Measurements from ENCODE around the gene ADGRD1.
"Not testable (repeated sequence)": the region's sequence is repeated elsewhere in the genome, so short reads cannot be mapped to it uniquely, and the experiment has no call there.

The ADGRD1 gene

GRCh38 chr12:130953771-130954543, at the start of gene ADGRD1:
ADGRD1 (plus strand) TSS chr12:130953907; CDS start chr12:130954466, 559 bp downstream.
- peak; percentile 88 for DNase-seq (ENCODE audit: low spot score)

GRCh38 chr12:130904064-130904463, 49.6 kb upstream of the ADGRD1 start:
- DNase-seq (ENCODE audit: low spot score): no peak

DNA sequence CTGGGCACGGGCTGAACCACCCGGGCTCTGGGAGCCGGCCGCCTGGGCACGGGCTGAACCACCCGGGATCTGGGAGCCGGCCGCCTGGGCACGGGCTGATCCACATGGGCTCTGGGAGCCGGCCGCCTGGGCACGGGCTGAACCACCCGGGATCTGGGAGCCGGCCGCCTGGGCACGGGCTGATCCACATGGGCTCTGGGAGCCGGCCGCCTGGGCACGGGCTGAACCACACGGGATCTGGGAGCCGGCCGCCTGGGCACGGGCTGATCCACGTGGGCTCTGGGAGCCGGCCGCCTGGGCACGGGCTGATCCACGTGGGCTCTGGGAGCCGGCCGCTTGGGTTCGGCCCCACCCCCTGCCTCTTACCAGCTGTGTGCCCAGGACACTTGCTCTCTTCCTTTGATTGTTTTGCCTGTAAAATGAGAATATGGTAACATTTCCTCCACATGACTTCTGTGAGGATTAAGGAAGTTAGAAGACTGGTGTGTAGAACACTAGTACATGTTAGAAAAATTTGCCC, 48.7 kb upstream of the ADGRD1 start:
- not testable (repeated sequence) for DNase-seq (ENCODE audit: low spot score)

DNA sequence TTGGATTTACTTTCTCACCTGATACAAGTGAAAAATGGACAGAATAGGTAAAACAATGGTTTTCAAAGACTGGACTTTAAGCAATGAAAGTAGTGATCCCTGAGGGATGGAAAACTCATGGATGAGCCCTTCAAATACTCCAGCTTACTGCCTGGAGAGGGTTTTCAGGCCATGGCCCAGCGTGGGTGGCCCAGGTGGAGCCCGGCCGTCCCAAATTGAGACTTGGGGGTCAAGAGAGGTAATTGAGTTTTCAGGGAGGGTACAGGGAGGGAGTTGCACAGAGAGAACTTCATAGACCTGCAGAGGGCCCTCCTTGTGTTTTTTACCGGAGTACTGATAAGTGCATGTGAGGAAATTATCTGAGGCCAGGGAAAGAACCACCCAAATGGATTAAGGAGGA, 44.6 kb upstream of the ADGRD1 start:
- no peak for DNase-seq (ENCODE audit: low spot score)

- no peak for DNase-seq (ENCODE audit: low spot score)
These were observed 42.5 kb upstream of the ADGRD1 start for GRCh38 chr12:130911193-130911592.

DNA sequence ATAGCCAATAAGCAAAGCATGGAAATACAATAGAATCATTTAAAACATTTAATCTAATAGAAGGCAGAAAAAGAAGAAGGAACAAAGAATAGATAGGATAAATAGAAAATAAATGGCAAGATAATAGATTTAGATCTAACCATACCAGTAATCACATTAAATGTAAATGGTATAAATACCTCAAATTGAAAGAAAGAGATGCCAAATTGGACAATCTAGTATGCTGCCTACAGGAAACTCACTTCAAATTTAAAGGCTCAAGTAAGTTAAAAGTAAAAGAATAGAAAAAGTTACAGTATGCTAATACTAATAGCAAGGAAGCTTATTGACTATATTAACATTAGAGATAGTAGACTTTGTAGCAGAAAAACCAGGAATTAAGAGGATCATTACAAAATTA, 41.8 kb upstream of the ADGRD1 start:
- no peak for DNase-seq (ENCODE audit: low spot score)

DNA sequence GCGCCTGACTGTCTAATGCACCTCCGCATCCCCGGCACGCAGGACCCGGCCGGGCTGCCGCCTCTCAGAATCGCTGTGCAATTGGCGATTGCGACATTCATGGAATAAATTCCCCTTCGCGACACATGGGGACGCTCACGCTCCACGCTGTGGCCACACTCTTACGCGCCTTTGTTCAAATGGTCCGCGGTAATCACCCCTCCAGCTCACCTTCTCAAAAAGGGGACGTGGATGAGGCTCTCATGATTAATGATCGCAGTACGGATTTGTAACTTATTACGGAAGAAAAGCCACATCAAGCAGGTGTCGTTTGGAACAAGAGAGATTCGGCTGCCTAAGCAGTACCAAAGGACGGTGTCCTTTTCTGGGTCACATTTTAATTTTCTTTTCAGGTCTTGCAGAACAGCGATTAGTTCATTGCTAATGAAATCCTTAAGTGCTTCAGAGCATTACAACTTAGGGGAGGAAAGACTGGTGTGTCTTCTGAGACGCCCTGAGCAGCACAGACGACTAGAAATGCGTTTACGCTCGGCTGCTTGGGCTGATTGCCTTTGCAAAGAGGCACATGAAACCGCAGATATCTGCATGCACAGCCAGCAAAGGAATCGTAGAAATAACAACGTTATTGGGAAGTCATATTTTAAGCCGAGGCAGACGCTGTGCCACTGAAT, 37.3 kb upstream of the ADGRD1 start:
- peak; percentile 86 for DNase-seq (ENCODE audit: low spot score)

DNA sequence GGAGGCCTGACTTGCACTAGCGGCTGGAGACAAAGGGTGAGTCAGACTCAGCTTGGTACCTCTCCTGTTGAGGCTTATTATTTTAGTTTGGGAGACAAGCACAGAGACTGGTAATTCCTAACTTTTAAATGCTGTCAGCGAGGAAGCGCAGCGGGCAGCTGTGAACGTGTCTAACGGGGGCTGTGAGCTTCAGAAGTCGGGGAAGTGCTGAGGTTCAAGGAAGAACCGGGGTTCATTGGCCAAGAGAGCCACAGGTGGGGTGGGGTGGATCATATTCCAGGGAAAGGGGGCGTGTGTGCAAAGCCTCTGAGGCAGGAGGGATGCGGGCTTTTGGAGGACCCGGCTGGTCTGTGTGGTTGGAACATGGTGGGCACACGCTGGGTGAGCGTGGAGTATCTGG, 36.1 kb upstream of the ADGRD1 start:
- DNase-seq (ENCODE audit: low spot score): no peak

GRCh38 chr12:130919086-130919485, 34.6 kb upstream of the ADGRD1 start:
- DNase-seq (ENCODE audit: low spot score): no peak

DNA sequence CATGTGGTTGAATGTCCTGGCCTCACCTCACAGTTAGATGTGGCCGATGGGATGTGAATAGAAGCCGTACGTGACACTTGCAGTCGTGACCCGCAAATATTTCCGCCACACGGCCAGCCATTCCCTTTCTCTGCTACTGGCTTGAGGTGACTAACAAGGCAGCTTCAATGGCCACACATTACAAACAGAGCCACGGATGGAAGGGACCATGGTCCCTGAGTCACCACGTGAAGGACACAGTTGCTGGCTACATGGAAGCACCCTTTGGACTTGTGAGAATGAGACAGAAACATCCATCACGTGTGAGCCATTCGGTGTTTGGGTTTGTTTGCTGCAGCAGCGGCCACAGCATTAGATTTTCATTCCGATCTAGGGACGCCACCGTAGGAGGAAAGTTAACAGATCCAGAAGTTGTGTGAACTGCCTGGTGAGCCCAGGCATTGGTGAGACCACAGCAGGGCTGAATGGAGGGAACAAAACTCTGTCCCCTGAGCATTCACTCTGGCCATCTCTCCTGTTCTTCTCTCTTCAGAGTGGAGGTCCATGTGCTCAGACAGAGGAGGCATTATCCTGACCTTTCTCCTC, 33.5 kb upstream of the ADGRD1 start:
- peak; percentile 74 for DNase-seq (ENCODE audit: low spot score)

DNA sequence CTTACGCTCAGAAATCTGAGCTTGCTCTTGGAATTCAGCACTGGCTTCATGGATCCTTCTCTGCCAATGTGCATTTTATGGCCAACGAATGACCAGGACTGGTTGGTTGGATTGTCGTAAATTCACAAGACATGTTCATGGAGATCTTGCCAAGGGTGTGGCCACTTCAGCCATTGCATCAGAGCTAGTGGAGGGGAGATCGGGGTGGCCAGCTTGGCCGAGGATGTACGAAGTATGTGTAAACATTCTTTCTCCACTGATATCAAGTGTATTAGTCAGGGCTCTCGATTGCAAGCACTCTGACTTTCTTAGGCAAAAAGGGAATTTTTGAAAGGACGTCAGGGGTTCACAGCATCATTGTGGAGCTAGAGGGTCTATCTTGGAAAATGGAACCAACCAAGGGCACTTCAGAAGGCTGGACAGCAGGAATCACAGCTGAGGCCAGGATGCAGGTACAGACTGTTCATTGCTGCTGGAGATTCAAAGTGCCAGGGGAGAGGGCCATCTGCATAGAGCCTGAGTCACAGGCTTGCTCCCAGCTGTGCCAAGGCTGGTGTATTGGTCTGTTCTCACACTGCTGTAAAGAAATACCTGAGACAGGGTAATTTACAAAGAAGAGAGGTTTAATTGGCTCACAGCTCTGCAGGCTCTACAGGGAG, 32.9 kb upstream of the ADGRD1 start:
- DNase-seq (ENCODE audit: low spot score): peak; percentile 93

- DNase-seq (ENCODE audit: low spot score): no peak
These were observed 31.2 kb upstream of the ADGRD1 start for GRCh38 chr12:130922511-130922953.

DNA sequence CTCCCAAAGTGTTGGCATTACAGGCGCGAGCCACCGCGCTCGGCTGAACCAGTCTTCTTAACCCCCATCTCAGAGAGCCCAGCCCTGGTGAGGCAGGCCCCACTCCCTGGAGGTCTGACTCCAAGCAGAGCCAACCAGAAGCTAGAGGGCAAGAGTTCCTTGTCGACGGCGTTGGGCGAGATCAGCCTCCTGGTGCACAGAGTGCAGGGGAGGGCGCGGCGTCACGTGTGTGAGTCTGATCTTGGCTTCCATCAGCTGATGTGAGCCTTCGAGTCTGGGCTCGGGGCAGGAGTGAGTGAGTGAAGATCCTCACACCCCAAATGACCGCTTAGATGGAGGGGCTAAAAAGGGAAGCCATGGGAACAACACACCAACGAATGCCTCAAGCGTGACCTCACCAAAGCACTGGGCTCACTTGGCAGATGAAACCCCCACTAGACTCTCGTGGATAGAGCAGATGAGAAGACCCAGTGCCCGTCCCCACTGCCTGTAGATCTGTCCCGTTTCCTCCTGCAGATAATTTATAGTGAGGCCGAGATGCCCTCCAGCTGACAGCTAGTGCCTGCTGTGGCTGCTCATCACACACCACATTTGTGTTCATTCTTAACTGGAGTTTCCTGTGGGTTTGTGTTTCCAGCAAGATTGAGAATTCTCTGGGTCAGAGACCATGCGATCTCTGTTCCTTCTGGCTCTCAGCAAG, 28.6 kb upstream of the ADGRD1 start:
- DNase-seq (ENCODE audit: low spot score): no peak

DNA sequence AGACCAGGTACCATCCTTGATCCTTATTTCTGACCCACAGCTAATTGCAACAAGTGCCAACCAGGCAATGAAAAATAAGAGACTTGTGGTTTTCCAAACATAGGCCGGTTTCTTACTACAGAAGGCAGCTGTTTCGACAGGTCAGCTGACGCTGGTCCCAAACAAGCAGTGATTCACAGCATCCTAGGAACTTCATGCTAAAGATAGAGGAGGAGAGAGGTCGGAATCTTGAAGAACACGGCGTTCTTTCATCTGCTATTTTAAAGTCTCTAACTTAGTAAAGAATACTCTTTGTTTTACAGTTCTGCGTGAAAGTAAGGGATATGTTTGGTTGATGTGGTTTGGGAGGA, 28.1 kb upstream of the ADGRD1 start:
- DNase-seq (ENCODE audit: low spot score): no peak

GRCh38 chr12:130929363-130929762, 24.3 kb upstream of the ADGRD1 start:
- no peak for DNase-seq (ENCODE audit: low spot score)

DNA sequence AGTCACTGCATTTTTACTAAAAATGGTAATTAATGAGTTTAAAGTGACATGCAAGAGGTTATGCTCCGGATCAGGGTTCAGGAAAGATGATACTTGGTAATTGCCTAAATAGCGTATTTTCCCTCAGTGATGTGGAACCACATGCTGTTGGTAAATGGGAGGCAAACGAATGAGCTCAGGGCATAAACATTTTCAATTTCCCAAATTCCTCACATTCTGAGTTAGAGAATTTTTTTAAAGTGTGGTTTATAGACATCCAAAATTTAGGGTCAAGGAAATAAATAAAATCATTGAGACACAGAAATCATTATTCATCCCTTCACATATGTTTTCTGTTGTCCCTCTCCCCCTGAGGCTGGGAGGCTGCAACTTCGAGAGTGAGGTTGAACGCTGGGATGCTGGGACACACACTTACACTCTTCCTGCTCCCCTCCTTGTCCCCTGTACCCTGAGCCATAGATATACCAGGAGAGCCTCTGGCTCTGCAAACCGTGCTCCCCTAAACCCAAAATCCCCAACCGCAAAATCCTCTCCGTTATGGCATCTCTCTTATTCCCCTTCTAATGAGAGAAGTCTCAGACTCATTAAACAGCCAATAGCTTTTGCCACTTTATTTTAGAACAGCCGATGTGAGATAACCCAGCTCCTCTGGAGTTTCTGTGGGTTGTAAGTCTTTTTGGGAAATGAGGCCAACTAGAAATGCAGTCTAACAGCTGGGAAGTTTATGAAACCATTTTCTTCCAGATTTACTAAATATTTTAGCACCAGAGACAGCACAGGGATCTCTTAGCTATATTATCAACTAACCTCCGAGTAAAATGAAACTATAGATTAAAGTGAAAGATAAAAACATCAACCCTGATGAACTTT, 21.4 kb upstream of the ADGRD1 start:
- DNase-seq (ENCODE audit: low spot score): peak; percentile 59

- peak; percentile 36 for DNase-seq (ENCODE audit: low spot score)
These were observed 20.3 kb upstream of the ADGRD1 start for GRCh38 chr12:130933269-130933995.

- DNase-seq (ENCODE audit: low spot score): no peak
These were observed 19.0 kb upstream of the ADGRD1 start for GRCh38 chr12:130934753-130935152.

DNA sequence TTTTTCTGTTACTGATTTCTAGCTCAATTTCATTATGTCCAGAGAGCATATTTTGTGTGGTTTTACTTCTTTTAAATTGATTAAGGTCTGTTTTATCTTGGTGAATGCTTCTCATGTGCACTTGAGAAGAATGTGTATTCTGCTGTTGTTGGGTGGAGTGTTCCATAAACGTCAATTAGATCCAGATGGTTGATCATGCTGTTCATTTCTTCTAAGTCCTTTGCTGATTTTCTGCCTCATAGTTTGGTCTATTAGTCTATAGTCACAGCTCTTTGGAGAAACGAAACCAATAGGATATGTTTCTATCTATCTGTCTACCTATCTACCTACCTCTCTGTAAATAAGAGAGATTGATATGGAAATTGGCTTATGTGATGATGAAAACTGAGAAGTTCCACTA, 17.1 kb upstream of the ADGRD1 start:
- DNase-seq (ENCODE audit: low spot score): no peak

GRCh38 chr12:130937063-130937462, 16.6 kb upstream of the ADGRD1 start:
- no peak for DNase-seq (ENCODE audit: low spot score)
